Neural progenitor cell (in vitro differentiated cells): ENCODE results near the gene DIS3L2. TPM values are rescaled to one million over a fixed set of nuclear protein-coding genes. Genes with fewer than 3 reads are reported as not detected.

Experiments used
- DNase-seq: peaks from one replicate; pipeline ENCODE4 v3.0.0-alpha.2; 2016; ENCODE audit warnings: low spot score
- H2AFZ ChIP-seq: fragments of 200-600 bp; sonication (generic); replicated peaks from 2 replicates; pipeline ENCODE4 v1.6.1; 2016; ENCODE audit warnings: antibody characterized with exemption
- H3F3A ChIP-seq: fragments of 200-600 bp; sonication (generic); 2 replicates; pipeline ENCODE4 v1.6.1; 2016; ENCODE audit warnings: antibody characterized with exemption, low read depth
- H3K27ac ChIP-seq: fragments of 200-600 bp; sonication (generic); 2 replicates; pipeline ENCODE4 v1.5.1; 2016; ENCODE audit warnings: mild to moderate bottlenecking
- H3K27me3 ChIP-seq: fragments of 200-600 bp; sonication (generic); 2 replicates; pipeline ENCODE4 v1.6.1; 2016; ENCODE audit warnings: mild to moderate bottlenecking, moderate library complexity
- H3K36me3 ChIP-seq: fragments of 200-600 bp; sonication (generic); 2 replicates; pipeline ENCODE4 v1.5.1; 2016
- H3K4me1 ChIP-seq: fragments of 200-600 bp; sonication (generic); 2 replicates; pipeline ENCODE4 v1.6.1; 2016; ENCODE audit warnings: mixed run types
- H3K4me2 ChIP-seq: fragments of 200-600 bp; sonication (generic); 2 replicates; pipeline ENCODE4 v1.6.1; 2016
- H3K4me3 ChIP-seq: fragments of 200-600 bp; sonication (generic); 2 replicates; pipeline ENCODE4 v1.5.1; 2016
- H3K79me2 ChIP-seq: fragments of 200-600 bp; sonication (generic); 2 replicates; pipeline ENCODE4 v1.6.1; 2016; ENCODE audit warnings: low read depth
- H3K9ac ChIP-seq: fragments of 200-600 bp; sonication (generic); 2 replicates; pipeline ENCODE4 v1.6.1; 2016
- H3K9me3 ChIP-seq: fragments of 200-600 bp; sonication (generic); 2 replicates; pipeline ENCODE4 v1.5.1; 2016; ENCODE audit warnings: low read depth
- H4K20me1 ChIP-seq: fragments of 200-600 bp; sonication (generic); 2 replicates; pipeline ENCODE4 v1.6.1; 2016; ENCODE audit warnings: low read depth
- H3K27ac Mint-ChIP-seq: 3 replicates; pipeline ENCODE4 v1.8.0; 2021; ENCODE audit warnings: mixed read lengths
- H3K27me3 Mint-ChIP-seq: 2 replicates; pipeline ENCODE4 v1.8.0; 2022; ENCODE audit warnings: low read depth, mild to moderate bottlenecking, inconsistent platforms, moderate library complexity, mixed read lengths; ENCODE audit not compliant: insufficient read depth
- H3K36me3 Mint-ChIP-seq: 3 replicates; pipeline ENCODE4 v1.8.0; 2021; ENCODE audit warnings: mixed read lengths
- H3K4me1 Mint-ChIP-seq: 3 replicates; pipeline ENCODE4 v1.8.0; 2021; ENCODE audit warnings: mixed read lengths
- H3K4me3 Mint-ChIP-seq: 3 replicates; pipeline ENCODE4 v1.8.0; 2021; ENCODE audit warnings: mild to moderate bottlenecking, moderate library complexity, mixed read lengths
- H3K9me3 Mint-ChIP-seq: 3 replicates; pipeline ENCODE4 v1.8.0; 2020; ENCODE audit warnings: mixed read lengths
- EZH2 ChIP-seq: fragments of 200-600 bp; sonication (generic); IDR thresholded peaks from 2 replicates; pipeline ENCODE4 v1.6.1; 2017; ENCODE audit warnings: antibody characterized with exemption, mild to moderate bottlenecking, moderate library complexity
- EZH2phosphoT487 ChIP-seq: fragments of 200-600 bp; sonication (generic); IDR thresholded peaks from 2 replicates; pipeline ENCODE4 v1.6.1; 2017; ENCODE audit warnings: antibody characterized with exemption
- total RNA-seq: library from RNA; depleted of rRNA; stranded (reverse); fragments of >200 nt; gene quantifications from 2 replicates; pipeline ENCODE4 v1.2.3, GENCODE V29; 2015; ENCODE audit warnings: low replicate concordance
- TF ChIP-seq, protein P1 (sequence below): fragments of 200-600 bp; sonication (generic); IDR thresholded peaks from 2 replicates; pipeline ENCODE4 v1.5.1; 2017; ENCODE audit warnings: antibody characterized with exemption, mild to moderate bottlenecking

Gene DIS3L2
- total RNA-seq, 1 donor from 2014 or later, result 23.2 TPM

DNA sequence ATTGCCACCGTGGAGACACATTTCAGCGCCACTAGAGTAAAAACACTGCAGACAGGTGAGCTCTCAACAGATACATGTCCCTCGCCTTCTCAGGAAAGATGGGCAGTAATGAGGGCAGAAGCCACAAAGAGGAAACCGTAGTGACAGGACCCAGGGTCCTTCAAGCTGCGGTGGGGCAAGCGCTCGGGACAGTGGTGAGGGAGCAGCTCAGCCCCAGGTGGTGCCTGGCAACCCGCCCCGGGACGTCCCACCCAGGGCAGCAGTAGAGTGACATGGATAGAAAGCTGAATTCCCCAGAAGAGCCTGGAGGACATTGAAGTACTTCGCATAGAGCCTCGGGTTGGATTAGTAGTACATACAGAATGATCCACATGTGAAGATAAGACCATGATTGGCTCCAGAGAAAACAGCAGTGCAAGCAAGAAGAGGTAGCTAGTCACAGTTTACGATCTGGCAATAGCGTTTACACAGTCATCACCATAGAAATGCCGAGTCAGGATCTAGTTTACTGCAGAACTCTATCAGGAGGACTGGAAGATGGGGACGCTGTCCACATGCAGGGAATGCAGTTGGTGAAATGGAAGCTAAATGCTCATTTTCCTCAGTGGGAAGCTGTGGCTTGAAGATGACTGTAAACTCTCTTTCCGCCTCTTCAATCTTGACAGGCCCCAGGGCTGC lies 379.7 kb downstream of the DIS3L2 start:
- H3K9ac ChIP-seq, result no peak overlapping the region
- H3K27me3 Mint-ChIP-seq, result peaks cover 9% of the 10 kb centered on the region

DNA sequence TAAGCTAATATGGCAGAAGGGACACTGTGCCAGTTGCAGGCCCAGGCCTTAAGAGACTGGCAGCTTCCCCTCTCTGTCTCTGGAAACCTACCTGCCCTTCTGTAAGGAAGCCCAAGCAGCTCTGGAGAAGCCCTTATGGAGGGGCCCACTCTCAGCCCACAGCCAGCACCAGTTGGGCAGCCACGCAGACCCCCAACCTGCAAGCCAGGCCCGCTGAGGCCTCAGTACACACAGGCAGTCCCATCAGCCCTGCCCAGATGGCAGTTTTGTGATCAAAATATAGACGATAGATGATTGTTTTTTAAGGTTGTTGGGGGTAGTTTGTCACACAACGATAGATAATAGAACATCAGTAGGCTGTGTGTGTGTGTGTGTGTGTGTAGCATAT lies 380.2 kb downstream of the DIS3L2 start:
- Mint-ChIP-seq H3K9me3 (no peaks in the 10 kb centered on the region), H3K36me3 (peaks cover 8% of the 10 kb centered on the region), H3K27ac (no peak overlapping the region), H3K4me3 (no peak overlapping the region), H3K4me1 (peaks cover 5% of the 10 kb centered on the region), H3K27me3 (peaks cover 11% of the 10 kb centered on the region)
- H2AFZ ChIP-seq, result no peak overlapping the region
- H3F3A ChIP-seq, result no peaks in the 10 kb centered on the region
- TF ChIP-seq EZH2phosphoT487 (no peak), EZH2 (no peak)
- TF ChIP-seq, protein P1, sequence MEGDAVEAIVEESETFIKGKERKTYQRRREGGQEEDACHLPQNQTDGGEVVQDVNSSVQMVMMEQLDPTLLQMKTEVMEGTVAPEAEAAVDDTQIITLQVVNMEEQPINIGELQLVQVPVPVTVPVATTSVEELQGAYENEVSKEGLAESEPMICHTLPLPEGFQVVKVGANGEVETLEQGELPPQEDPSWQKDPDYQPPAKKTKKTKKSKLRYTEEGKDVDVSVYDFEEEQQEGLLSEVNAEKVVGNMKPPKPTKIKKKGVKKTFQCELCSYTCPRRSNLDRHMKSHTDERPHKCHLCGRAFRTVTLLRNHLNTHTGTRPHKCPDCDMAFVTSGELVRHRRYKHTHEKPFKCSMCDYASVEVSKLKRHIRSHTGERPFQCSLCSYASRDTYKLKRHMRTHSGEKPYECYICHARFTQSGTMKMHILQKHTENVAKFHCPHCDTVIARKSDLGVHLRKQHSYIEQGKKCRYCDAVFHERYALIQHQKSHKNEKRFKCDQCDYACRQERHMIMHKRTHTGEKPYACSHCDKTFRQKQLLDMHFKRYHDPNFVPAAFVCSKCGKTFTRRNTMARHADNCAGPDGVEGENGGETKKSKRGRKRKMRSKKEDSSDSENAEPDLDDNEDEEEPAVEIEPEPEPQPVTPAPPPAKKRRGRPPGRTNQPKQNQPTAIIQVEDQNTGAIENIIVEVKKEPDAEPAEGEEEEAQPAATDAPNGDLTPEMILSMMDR, result no peak
- no peaks in the 10 kb centered on the region for H3K9me3 ChIP-seq
- H3K4me1 ChIP-seq, result no peaks in the 10 kb centered on the region
- no peaks in the 10 kb centered on the region for H3K27me3 ChIP-seq
- no peaks in the 10 kb centered on the region for H4K20me1 ChIP-seq
- H3K4me2 ChIP-seq, result no peak overlapping the region
- no peak for DNase-seq
- no peaks in the 10 kb centered on the region for H3K79me2 ChIP-seq
- H3K9ac ChIP-seq, result no peak overlapping the region
- no peaks in the 10 kb centered on the region for H3K36me3 ChIP-seq
- H3K4me3 ChIP-seq, result no peak overlapping the region
- H3K27ac ChIP-seq, result no peak overlapping the region

More for the DNA sequence above, 379.7 kb downstream of the DIS3L2 start:
- no peak overlapping the region for H2AFZ ChIP-seq
- no peaks in the 10 kb centered on the region for H3K9me3 ChIP-seq
- H3K27ac ChIP-seq, result no peak overlapping the region
- TF ChIP-seq EZH2 (no peak), EZH2phosphoT487 (no peak)
- TF ChIP-seq, protein P1, result no peak
- H4K20me1 ChIP-seq, result no peaks in the 10 kb centered on the region
- no peak overlapping the region for H3K4me3 ChIP-seq
- Mint-ChIP-seq H3K27ac (no peak overlapping the region), H3K9me3 (no peaks in the 10 kb centered on the region), H3K4me3 (no peak overlapping the region), H3K4me1 (peaks cover 5% of the 10 kb centered on the region), H3K36me3 (peaks cover 8% of the 10 kb centered on the region)
- no peak for DNase-seq
- H3K4me1 ChIP-seq, result no peaks in the 10 kb centered on the region
- no peaks in the 10 kb centered on the region for H3K79me2 ChIP-seq
- H3K27me3 ChIP-seq, result no peaks in the 10 kb centered on the region
- H3K4me2 ChIP-seq, result no peak overlapping the region
- H3F3A ChIP-seq, result no peaks in the 10 kb centered on the region
- no peaks in the 10 kb centered on the region for H3K36me3 ChIP-seq

DNA sequence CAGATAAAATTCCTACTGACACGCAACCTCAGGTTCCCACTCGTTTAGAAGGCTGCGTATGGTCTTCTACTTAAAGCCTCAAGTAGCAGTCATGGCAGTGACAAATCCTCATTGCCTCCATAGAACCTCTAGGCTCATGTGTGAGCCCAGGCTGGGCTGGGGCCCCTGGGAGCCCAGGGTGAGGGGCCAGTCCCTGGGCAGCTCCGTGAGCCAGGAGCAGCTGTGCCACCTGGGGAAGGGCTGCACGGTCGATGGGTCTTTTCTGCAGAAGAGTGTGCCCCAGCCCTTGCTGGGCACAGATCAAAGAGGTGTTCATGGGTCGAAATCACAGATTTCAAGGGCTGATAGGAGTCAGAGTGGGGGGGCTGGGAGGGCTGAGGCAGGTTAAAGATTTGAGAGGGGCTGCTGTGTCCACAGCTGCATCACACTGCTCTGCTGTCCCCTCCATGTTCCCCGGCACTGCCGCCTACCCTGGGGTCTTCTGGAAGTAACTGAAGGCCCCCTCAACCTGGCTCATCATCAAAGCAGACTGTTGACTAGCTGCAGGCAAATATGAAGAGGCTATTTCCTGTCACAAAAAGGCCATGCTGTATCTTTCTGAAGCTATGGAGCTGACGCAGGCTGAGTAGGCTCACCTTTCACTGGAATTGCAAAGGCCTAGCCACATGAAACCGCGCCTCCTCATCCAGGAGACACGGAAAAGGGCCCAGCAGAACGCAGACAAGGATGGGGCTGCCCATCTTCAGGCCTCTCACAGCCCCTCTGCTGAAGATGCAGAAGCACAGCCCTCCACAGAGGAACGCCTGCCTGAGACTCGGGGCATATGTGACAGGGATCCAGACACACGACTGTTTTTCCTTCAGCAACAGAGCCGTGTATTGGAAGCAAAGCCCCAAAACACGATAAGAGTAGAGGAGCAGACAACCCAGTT lies 381.4 kb downstream of the DIS3L2 start:
- Histone ChIP-seq H3K27me3 (no peaks in the 10 kb centered on the region), H3K4me1 (no peaks in the 10 kb centered on the region), H3K4me2 (no peak overlapping the region), H3K9ac (no peak overlapping the region), H3K27ac (no peak overlapping the region), H3F3A (no peaks in the 10 kb centered on the region), H3K79me2 (no peaks in the 10 kb centered on the region), H3K4me3 (no peak overlapping the region), H3K36me3 (no peaks in the 10 kb centered on the region), H2AFZ (no peak overlapping the region), H3K9me3 (no peaks in the 10 kb centered on the region), H4K20me1 (no peaks in the 10 kb centered on the region)
- DNase-seq, result no peak
- Mint-ChIP-seq H3K9me3 (no peaks in the 10 kb centered on the region), H3K36me3 (peaks cover 8% of the 10 kb centered on the region), H3K27me3 (peaks cover 15% of the 10 kb centered on the region), H3K4me1 (peaks cover 2% of the 10 kb centered on the region), H3K27ac (no peak overlapping the region), H3K4me3 (no peak overlapping the region)
- TF ChIP-seq, protein P1, result no peak
- TF ChIP-seq EZH2, result no peak
- TF ChIP-seq EZH2phosphoT487, result no peak
